HepG2 (cell line): ENCODE measurements around the gene MORN1. TPM values are rescaled to one million over a fixed set of nuclear protein-coding genes. Genes with fewer than 3 reads are reported as not detected.

Experiments used
- CBFB ChIP-seq: sonication (generic); formaldehyde crosslinking; IDR thresholded peaks from 2 replicates; pipeline ENCODE4 v1.4.0; 2020; ENCODE audit warnings: missing genetic modification reagents
- GLMP ChIP-seq: sonication (generic); formaldehyde crosslinking; IDR thresholded peaks from 2 replicates; pipeline ENCODE4 v1.9.0; 2021; ENCODE audit warnings: missing genetic modification reagents, mild to moderate bottlenecking, borderline replicate concordance
- GTF3A ChIP-seq: sonication (generic); formaldehyde crosslinking; conservative IDR thresholded peaks from 2 replicates; pipeline ENCODE4 v1.4.0; 2020; ENCODE audit warnings: mild to moderate bottlenecking, missing genetic modification reagents
- MAZ ChIP-seq, 2 experiments: sonication (generic) in 1 of 2; formaldehyde crosslinking in 1 of 2; IDR thresholded peaks; 2 replicates each; pipeline versions ENCODE4 v1.5.0 to v1.6.1; 2012 to 2020; ENCODE audit warnings: low read depth in 2 of 2, mild to moderate bottlenecking in 2 of 2, borderline replicate concordance in 1 of 2, improper control_type of control experiment in 1 of 2, low read length in 1 of 2, missing genetic modification reagents in 1 of 2, moderate library complexity in 1 of 2
- RBM39 ChIP-seq: fragments of 200-400 bp; formaldehyde crosslinking; IDR thresholded peaks from one replicate; pipeline ENCODE4 v1.6.1; 2018; ENCODE audit warnings: antibody characterized with exemption, mild to moderate bottlenecking, low read depth, low read length; ENCODE audit not compliant: poor library complexity, severe bottlenecking
- TBL1XR1 ChIP-seq: fragments of 150-350 bp; IDR thresholded peaks from 2 replicates; pipeline ENCODE4 v1.6.1; 2014; ENCODE audit warnings: borderline replicate concordance, low read length; ENCODE audit not compliant: partially characterized antibody
- UBTF ChIP-seq: sonication (generic); formaldehyde crosslinking; IDR thresholded peaks from 2 replicates; pipeline ENCODE4 v1.4.0; 2020; ENCODE audit warnings: mild to moderate bottlenecking, missing genetic modification reagents
- ZNF781 ChIP-seq: sonication (generic); formaldehyde crosslinking; IDR thresholded peaks from 2 replicates; pipeline ENCODE4 v1.5.1; 2020; ENCODE audit warnings: borderline replicate concordance, mild to moderate bottlenecking, missing genetic modification reagents; ENCODE audit errors: not compliant biosample characterization
- polyA plus RNA-seq, 8 experiments: library from polyadenylated mRNA; depleted of rRNA in 3 of 8; stranded (reverse) in 7 of 8; unstranded in 1 of 8; fragments of >200 nt; fragmentation: Illumina TruSeq in 4 of 8; extraction: Trizol in 4 of 8; gene quantifications; 2 replicates each; pipeline versions ENCODE4 v1.2.1 to v1.2.3, GENCODE V29; 2011 to 2016; ENCODE audit warnings: low read depth in 4 of 8, missing spikeins in 1 of 8, mixed read lengths in 1 of 8; ENCODE audit not compliant: insufficient read depth in 1 of 8
- total RNA-seq, 5 experiments: library from RNA; depleted of rRNA; stranded (reverse); fragments of >200 nt; fragmentation: Illumina TruSeq; extraction: Trizol; gene quantifications; 2 replicates each; pipeline ENCODE4 v1.2.3, GENCODE V29; 2016; ENCODE audit warnings: low read depth in 1 of 5
- TF ChIP-seq, protein P1 (sequence below): sonication (generic); formaldehyde crosslinking; IDR thresholded peaks from 2 replicates; pipeline ENCODE4 v1.5.0; 2020; ENCODE audit warnings: mild to moderate bottlenecking, missing genetic modification reagents, borderline replicate concordance
- TF ChIP-seq, protein P2 (sequence below): IDR thresholded peaks from 2 replicates; pipeline ENCODE4 v1.6.1; 2012; ENCODE audit warnings: low read length, improper control_type of control experiment

The MORN1 gene
- total and polyA plus RNA-seq, 2 of the 13 experiments (the other 11 are each of a cell fraction or from before 2014, with no cell fraction given) = 3.1 to 6.5 TPM

GRCh38 chr1:2330519-2331199 is 60.7 kb downstream of the MORN1 start (continued):
- TF ChIP-seq, protein P1, sequence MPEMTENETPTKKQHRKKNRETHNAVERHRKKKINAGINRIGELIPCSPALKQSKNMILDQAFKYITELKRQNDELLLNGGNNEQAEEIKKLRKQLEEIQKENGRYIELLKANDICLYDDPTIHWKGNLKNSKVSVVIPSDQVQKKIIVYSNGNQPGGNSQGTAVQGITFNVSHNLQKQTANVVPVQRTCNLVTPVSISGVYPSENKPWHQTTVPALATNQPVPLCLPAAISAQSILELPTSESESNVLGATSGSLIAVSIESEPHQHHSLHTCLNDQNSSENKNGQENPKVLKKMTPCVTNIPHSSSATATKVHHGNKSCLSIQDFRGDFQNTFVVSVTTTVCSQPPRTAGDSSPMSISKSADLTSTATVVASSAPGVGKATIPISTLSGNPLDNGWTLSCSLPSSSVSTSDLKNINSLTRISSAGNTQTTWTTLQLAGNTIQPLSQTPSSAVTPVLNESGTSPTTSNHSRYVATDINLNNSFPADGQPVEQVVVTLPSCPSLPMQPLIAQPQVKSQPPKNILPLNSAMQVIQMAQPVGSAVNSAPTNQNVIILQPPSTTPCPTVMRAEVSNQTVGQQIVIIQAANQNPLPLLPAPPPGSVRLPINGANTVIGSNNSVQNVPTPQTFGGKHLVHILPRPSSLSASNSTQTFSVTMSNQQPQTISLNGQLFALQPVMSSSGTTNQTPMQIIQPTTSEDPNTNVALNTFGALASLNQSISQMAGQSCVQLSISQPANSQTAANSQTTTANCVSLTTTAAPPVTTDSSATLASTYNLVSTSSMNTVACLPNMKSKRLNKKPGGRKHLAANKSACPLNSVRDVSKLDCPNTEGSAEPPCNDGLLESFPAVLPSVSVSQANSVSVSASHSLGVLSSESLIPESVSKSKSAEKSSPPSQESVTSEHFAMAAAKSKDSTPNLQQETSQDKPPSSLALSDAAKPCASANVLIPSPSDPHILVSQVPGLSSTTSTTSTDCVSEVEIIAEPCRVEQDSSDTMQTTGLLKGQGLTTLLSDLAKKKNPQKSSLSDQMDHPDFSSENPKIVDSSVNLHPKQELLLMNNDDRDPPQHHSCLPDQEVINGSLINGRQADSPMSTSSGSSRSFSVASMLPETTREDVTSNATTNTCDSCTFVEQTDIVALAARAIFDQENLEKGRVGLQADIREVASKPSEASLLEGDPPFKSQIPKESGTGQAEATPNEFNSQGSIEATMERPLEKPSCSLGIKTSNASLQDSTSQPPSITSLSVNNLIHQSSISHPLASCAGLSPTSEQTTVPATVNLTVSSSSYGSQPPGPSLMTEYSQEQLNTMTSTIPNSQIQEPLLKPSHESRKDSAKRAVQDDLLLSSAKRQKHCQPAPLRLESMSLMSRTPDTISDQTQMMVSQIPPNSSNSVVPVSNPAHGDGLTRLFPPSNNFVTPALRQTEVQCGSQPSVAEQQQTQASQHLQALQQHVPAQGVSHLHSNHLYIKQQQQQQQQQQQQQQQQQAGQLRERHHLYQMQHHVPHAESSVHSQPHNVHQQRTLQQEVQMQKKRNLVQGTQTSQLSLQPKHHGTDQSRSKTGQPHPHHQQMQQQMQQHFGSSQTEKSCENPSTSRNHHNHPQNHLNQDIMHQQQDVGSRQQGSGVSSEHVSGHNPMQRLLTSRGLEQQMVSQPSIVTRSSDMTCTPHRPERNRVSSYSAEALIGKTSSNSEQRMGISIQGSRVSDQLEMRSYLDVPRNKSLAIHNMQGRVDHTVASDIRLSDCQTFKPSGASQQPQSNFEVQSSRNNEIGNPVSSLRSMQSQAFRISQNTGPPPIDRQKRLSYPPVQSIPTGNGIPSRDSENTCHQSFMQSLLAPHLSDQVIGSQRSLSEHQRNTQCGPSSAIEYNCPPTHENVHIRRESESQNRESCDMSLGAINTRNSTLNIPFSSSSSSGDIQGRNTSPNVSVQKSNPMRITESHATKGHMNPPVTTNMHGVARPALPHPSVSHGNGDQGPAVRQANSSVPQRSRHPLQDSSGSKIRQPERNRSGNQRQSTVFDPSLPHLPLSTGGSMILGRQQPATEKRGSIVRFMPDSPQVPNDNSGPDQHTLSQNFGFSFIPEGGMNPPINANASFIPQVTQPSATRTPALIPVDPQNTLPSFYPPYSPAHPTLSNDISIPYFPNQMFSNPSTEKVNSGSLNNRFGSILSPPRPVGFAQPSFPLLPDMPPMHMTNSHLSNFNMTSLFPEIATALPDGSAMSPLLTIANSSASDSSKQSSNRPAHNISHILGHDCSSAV (CRISPR knock-in tag) = no peak
- TF ChIP-seq GLMP (CRISPR knock-in tag) (no peak), RBM39 (no peak), CBFB (CRISPR knock-in tag) (no peak), TBL1XR1 (no peak), MAZ (IDR thresholded peaks at IDR 0.05; ENCODE audit: borderline replicate concordance, low read depth, low read length) (no peak), MAZ (CRISPR knock-in tag; IDR thresholded peaks at IDR 0.05; ENCODE audit: low read depth) (no peak), ZNF781 (CRISPR knock-in tag) (no peak), UBTF (CRISPR knock-in tag) (peak; percentile 34; the same call in 1 of the 2 replicates), GTF3A (CRISPR knock-in tag) (no peak)
- TF ChIP-seq, protein P2, sequence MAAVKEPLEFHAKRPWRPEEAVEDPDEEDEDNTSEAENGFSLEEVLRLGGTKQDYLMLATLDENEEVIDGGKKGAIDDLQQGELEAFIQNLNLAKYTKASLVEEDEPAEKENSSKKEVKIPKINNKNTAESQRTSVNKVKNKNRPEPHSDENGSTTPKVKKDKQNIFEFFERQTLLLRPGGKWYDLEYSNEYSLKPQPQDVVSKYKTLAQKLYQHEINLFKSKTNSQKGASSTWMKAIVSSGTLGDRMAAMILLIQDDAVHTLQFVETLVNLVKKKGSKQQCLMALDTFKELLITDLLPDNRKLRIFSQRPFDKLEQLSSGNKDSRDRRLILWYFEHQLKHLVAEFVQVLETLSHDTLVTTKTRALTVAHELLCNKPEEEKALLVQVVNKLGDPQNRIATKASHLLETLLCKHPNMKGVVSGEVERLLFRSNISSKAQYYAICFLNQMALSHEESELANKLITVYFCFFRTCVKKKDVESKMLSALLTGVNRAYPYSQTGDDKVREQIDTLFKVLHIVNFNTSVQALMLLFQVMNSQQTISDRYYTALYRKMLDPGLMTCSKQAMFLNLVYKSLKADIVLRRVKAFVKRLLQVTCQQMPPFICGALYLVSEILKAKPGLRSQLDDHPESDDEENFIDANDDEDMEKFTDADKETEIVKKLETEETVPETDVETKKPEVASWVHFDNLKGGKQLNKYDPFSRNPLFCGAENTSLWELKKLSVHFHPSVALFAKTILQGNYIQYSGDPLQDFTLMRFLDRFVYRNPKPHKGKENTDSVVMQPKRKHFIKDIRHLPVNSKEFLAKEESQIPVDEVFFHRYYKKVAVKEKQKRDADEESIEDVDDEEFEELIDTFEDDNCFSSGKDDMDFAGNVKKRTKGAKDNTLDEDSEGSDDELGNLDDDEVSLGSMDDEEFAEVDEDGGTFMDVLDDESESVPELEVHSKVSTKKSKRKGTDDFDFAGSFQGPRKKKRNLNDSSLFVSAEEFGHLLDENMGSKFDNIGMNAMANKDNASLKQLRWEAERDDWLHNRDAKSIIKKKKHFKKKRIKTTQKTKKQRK = no peak
